GM18499 (cell line): ENCODE results near the gene NPY5R.

Source experiments
- ATAC-seq: cut with Tn5 transposase; IDR thresholded peaks from one replicate; pipeline ENCODE4 v1.9.1; 2021; ENCODE audit warnings: moderate number of reproducible peaks; ENCODE audit not compliant: insufficient read depth, unreplicated experiment

NPY5R gene

GRCh38 chr4:163384434-163384833, 40.7 kb downstream of the NPY5R start:
- no peak for ATAC-seq

DNA sequence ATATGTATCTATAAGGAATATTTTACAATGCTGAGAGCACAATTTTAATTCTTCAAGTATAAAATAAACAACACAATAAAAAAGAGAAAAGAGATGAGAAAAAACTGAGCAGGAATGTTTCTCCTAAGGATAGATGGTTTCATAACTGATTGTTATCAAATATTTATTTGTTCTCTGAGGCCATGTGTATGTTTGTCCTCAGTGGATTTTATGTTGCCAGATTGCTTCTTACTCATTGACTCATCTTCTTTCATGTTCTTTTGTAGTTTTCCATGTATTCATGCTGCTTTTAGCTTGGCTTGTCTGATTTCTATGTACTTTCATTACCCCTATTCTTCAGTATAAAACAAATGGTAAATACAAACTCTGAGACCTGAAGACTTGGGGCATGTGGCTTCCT, 41.2 kb downstream of the NPY5R start:
- no peak for ATAC-seq

DNA sequence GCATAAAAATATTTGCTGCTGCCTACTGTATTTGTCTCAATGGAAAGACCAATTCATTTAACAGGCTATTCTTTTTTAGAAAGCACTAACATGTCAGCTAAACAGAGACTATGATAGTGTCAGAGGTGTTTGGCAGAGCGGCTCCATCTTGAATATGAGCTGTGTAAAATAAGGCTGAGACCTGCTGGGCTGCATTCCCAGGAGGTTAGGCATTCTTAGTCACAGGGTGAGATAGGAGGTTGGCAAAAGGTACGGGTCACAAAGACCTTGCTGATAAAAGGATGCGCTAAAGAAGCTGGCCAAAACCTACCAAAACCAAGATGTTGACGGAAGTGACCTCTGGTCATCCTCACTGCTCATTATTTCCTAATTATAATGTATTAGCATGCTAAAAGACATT, 41.8 kb downstream of the NPY5R start:
- no peak for ATAC-seq

- no peak for ATAC-seq
Measured at GRCh38 chr4:163391756-163392155, 48.1 kb downstream of the NPY5R start.

DNA sequence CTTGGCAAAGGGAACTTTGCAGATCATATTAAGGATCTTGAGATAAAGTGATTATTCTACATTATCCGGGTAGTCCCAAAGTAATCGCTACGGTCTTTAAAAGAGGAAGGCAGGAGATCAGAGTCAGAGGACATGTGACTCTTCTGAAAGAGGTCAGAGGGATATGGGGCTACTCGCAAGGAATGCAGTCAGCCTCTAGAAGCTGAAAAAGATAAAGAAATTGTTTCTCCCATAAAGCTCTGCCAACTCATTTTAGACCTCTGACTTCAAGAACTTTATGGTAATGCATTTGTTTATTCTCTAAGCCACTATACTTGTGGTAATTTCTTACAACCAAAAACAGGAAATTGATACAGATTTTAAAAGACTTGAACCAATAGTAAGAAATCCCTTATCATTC, 48.6 kb downstream of the NPY5R start:
- no peak for ATAC-seq

DNA sequence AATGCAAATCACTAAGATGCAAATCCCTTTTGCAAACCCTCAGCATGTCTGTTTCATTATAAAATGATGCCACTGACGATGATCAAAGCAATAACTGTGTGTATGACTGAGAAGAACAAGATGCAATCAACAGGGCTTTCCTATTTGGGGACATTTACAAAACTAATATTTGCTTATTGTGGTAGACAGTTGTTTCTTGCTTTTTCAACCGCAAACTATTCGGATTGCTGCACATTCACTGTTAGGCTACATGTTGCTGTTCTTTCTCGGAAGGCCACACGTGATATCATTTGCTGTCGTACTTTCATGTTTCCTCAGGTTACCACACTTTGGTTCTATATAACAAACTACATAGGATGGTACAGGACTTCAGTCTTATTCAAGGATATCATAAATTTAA, 49.8 kb downstream of the NPY5R start:
- no peak for ATAC-seq

DNA sequence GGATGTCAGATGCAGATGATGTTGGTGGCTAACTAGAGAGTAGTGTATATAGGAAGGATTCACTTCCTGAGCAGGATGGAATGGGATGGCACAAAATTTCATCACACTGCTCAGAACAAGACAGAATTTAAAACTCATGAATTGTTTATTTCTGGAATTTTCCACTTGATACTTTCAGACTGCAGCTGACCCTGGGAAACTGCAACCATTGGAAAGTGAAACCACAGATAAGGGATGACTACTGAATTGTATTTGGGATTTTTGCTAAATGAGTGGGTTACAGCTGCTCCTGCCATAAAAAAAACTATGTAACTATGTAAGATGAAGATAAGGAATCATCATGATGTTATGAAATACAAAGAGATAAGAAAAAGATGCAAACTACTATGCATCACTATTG, 51.4 kb downstream of the NPY5R start:
- ATAC-seq = no peak

GRCh38 chr4:163395758-163396157, 52.1 kb downstream of the NPY5R start:
- ATAC-seq = no peak

- ATAC-seq = no peak
Measured at GRCh38 chr4:163398238-163398637, 54.5 kb downstream of the NPY5R start.

- ATAC-seq = no peak
Measured at GRCh38 chr4:163400911-163401310, 57.2 kb downstream of the NPY5R start.
